GM18505 (cell line): Measurements from ENCODE around the gene CCDC60.

Source experiments
- ATAC-seq: cut with Tn5 transposase; IDR thresholded peaks from one replicate; pipeline ENCODE4 v1.9.1; 2021; ENCODE audit not compliant: unreplicated experiment
- POLR2A ChIP-seq: IDR thresholded peaks from 4 replicates; pipeline ENCODE4 v1.6.1; 2011; ENCODE audit warnings: borderline replicate concordance; ENCODE audit not compliant: insufficient read depth, insufficient read length; ENCODE audit errors: extremely low read depth

CCDC60 gene

GRCh38 chr12:119448611-119449131, 114.1 kb downstream of the CCDC60 start:
- no peak for TF ChIP-seq POLR2A
- ATAC-seq: no peak

- TF ChIP-seq POLR2A: no peak
- ATAC-seq: no peak
Measured at GRCh38 chr12:119450771-119451170, 116.2 kb downstream of the CCDC60 start.

GRCh38 chr12:119456824-119457223, 122.3 kb downstream of the CCDC60 start:
- TF ChIP-seq POLR2A: no peak
- no peak for ATAC-seq

- no peak for TF ChIP-seq POLR2A
- ATAC-seq: no peak
Measured at GRCh38 chr12:119457271-119457670, 122.7 kb downstream of the CCDC60 start.

GRCh38 chr12:119459481-119459880, 125.0 kb downstream of the CCDC60 start:
- no peak for TF ChIP-seq POLR2A
- no peak for ATAC-seq

GRCh38 chr12:119460876-119461275, 126.3 kb downstream of the CCDC60 start:
- ATAC-seq: no peak
- no peak for TF ChIP-seq POLR2A

- ATAC-seq: no peak
- TF ChIP-seq POLR2A: no peak
Measured at GRCh38 chr12:119461636-119462214, 127.2 kb downstream of the CCDC60 start.

- no peak for TF ChIP-seq POLR2A
- no peak for ATAC-seq
Measured at GRCh38 chr12:119463211-119463926, 128.8 kb downstream of the CCDC60 start.

- TF ChIP-seq POLR2A: no peak
- no peak for ATAC-seq
Measured at GRCh38 chr12:119468296-119468695, 133.8 kb downstream of the CCDC60 start.

- no peak for ATAC-seq
- no peak for TF ChIP-seq POLR2A
Measured at GRCh38 chr12:119475650-119476049, 141.1 kb downstream of the CCDC60 start.

GRCh38 chr12:119476951-119477350, 142.4 kb downstream of the CCDC60 start:
- no peak for ATAC-seq
- TF ChIP-seq POLR2A: no peak

- ATAC-seq: no peak
- no peak for TF ChIP-seq POLR2A
Measured at GRCh38 chr12:119479121-119479561, 144.6 kb downstream of the CCDC60 start.

GRCh38 chr12:119480551-119480950, 146.0 kb downstream of the CCDC60 start:
- ATAC-seq: no peak
- TF ChIP-seq POLR2A: no peak

GRCh38 chr12:119486599-119487154, 152.1 kb downstream of the CCDC60 start:
- TF ChIP-seq POLR2A: no peak
- no peak for ATAC-seq

GRCh38 chr12:119491814-119492213, 157.3 kb downstream of the CCDC60 start:
- ATAC-seq: no peak
- no peak for TF ChIP-seq POLR2A

GRCh38 chr12:119500209-119500608, 165.7 kb downstream of the CCDC60 start:
- no peak for ATAC-seq
- no peak for TF ChIP-seq POLR2A
